IPS-18a (cell line): ENCODE data around the gene RNF213.

ENCODE experiments used
- H3K27ac ChIP-seq: one replicate; pipeline ENCODE4 v1.5.1; 2013; ENCODE audit warnings: low read length
- H3K27me3 ChIP-seq: one replicate; pipeline ENCODE4 v1.6.1; 2013; ENCODE audit warnings: mild to moderate bottlenecking, low read length; ENCODE audit not compliant: control insufficient read depth, insufficient read depth
- H3K36me3 ChIP-seq: one replicate; pipeline ENCODE4 v1.6.1; 2013; ENCODE audit warnings: low read depth, low read length; ENCODE audit not compliant: control insufficient read depth
- H3K4me1 ChIP-seq: one replicate; pipeline ENCODE4 v1.6.1; 2013; ENCODE audit warnings: low read depth, low read length; ENCODE audit not compliant: control insufficient read depth
- H3K4me3 ChIP-seq: one replicate; pipeline ENCODE4 v1.5.1; 2013; ENCODE audit warnings: low read length
- H3K9ac ChIP-seq: one replicate; pipeline ENCODE4 v1.6.1; 2013; ENCODE audit warnings: mild to moderate bottlenecking, low read length, moderate library complexity
- H3K9me3 ChIP-seq: one replicate; pipeline ENCODE4 v1.6.1; 2013; ENCODE audit warnings: low read depth, low read length; ENCODE audit not compliant: control insufficient read depth

The RNF213 gene

DNA sequence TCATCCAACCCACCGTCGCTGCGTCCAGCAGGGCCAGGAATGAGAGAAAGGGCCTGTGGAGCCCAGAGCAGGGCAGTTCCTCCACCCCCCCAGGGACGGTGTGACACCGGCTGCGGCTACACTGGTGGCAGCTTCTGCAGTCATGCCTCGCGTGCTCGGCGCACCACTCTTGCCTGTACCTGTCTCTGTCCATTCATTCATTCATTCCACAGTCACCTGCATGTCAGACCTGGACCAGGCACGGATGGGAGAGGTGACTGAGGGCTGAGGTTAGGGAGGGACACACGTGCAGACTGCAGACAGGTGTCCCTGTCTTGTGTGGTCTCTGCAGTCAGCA is 181.6 kb downstream of the RNF213 start:
- Histone ChIP-seq H3K4me1 (no peaks in the 10 kb centered on the region), H3K9ac (no peak overlapping the region), H3K36me3 (no peaks in the 10 kb centered on the region), H3K4me3 (no peak overlapping the region), H3K27ac (no peak overlapping the region), H3K9me3 (no peaks in the 10 kb centered on the region), H3K27me3 (peaks cover 19% of the 10 kb centered on the region)

DNA sequence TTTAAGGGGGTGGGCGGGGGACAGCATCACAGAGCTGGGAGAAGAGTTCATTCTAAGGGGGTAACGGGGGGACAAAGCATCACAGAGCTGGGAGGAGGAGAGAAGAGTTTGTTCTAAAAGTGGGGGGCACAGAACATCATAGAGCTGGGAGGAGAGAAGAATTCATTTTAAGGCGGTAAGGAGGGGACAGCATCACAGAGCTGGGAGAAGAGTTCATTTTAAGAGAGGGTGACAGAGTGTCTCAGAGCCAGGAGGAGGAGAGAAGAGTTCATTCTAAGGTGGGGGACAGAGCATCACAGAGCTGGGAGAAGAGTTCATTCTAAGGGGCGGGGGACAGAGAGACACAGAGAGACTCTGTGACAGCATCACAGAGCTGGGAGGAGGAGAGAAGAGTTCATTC is 182.1 kb downstream of the RNF213 start:
- Histone ChIP-seq H3K27me3 (peaks cover 22% of the 10 kb centered on the region), H3K9me3 (no peaks in the 10 kb centered on the region), H3K36me3 (no peaks in the 10 kb centered on the region), H3K27ac (no peak overlapping the region), H3K9ac (no peak overlapping the region), H3K4me1 (no peaks in the 10 kb centered on the region), H3K4me3 (no peak overlapping the region)

DNA sequence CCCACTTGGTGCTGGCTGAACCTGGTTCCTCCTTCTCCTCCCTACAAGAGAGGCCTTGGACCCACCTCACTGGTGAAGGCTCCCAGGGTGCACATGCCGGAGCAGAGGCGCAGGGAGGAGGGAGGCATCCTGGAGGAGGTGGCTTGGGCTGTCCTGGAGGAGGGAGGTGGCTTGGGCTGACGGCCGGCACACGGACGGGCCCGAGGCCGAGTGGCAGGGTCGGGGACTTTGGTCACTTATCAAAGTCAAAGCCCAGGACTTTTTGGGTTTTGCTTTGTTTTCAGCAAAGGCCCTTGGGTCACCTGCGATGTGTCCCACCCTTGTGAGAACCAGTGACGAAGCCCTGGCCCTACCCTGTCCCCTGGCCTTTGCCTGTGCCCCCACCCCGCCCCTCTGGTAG is 182.8 kb downstream of the RNF213 start:
- Histone ChIP-seq H3K27me3 (peaks cover 29% of the 10 kb centered on the region), H3K9me3 (no peaks in the 10 kb centered on the region), H3K4me3 (no peak overlapping the region), H3K4me1 (no peaks in the 10 kb centered on the region), H3K27ac (no peak overlapping the region), H3K36me3 (no peaks in the 10 kb centered on the region), H3K9ac (no peak overlapping the region)

- no peak overlapping the region for H3K9ac ChIP-seq
- H3K27me3 ChIP-seq: peaks cover 29% of the 10 kb centered on the region
- H3K4me3 ChIP-seq: peak overlapping the region; percentile 2
- H3K36me3 ChIP-seq: no peaks in the 10 kb centered on the region
- H3K9me3 ChIP-seq: no peaks in the 10 kb centered on the region
- no peak overlapping the region for H3K27ac ChIP-seq
- no peaks in the 10 kb centered on the region for H3K4me1 ChIP-seq
Measured at GRCh38 chr17:80443916-80444643, 183.4 kb downstream of the RNF213 start.

DNA sequence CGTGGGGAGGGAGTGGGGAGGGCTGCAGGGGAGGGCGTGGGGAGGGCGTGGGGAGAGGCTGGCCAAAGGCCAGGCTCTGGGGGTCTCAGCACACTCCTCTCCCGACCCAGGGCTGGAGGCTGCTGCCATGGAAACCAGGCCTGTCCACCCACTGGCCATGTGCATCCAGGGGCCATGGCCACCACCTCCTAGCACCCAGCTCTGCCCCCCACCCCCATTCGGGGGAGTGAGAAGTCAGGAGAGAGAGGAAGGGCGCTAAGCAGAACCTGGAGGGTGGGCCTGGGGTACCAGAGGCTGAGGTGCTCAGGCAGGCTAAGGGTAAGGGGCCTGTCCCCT is 184.0 kb downstream of the RNF213 start:
- no peak overlapping the region for H3K4me3 ChIP-seq
- H3K4me1 ChIP-seq: no peaks in the 10 kb centered on the region
- H3K9ac ChIP-seq: no peak overlapping the region
- H3K36me3 ChIP-seq: no peaks in the 10 kb centered on the region
- H3K9me3 ChIP-seq: no peaks in the 10 kb centered on the region
- peaks cover 29% of the 10 kb centered on the region for H3K27me3 ChIP-seq
- H3K27ac ChIP-seq: no peak overlapping the region

DNA sequence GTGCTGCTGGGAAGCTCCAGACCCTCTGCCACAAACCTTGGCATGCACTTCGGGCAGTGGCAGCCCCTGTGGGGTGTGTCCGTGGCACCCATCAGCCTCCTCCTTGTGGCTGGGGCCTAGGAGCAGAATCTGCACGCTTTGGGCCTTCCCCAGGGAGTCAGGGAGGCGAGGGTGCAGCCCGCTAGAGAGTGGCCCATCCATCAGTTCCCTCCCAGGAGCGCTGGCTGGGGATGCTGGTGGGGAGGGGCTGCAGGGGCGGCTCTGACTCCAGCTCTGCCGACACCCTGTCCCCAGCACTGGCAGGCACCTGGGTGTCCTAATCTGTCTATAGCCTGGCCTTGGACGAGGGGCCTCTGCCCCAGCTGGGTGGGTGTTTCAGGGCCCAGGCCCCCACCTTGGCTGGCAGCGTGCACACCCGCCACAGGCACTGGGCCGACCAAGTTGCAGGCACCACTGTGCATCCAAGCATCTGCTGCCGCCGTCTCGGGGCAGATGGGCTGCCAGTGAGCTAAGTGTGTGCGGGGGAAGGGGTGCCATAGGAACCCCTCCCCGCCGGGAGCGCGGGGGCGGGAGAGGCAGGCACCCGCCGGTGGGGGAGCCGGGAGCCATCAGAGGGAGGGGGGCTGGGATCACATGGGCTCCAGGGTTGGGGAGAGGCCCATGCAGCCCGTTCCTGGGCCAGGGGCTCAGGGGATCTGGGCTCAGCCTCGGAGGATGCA is 184.5 kb downstream of the RNF213 start:
- H3K9ac ChIP-seq: no peak overlapping the region
- H3K27me3 ChIP-seq: peaks cover 29% of the 10 kb centered on the region
- H3K9me3 ChIP-seq: no peaks in the 10 kb centered on the region
- H3K27ac ChIP-seq: no peak overlapping the region
- H3K4me1 ChIP-seq: no peaks in the 10 kb centered on the region
- H3K36me3 ChIP-seq: no peaks in the 10 kb centered on the region
- H3K4me3 ChIP-seq: no peak overlapping the region

DNA sequence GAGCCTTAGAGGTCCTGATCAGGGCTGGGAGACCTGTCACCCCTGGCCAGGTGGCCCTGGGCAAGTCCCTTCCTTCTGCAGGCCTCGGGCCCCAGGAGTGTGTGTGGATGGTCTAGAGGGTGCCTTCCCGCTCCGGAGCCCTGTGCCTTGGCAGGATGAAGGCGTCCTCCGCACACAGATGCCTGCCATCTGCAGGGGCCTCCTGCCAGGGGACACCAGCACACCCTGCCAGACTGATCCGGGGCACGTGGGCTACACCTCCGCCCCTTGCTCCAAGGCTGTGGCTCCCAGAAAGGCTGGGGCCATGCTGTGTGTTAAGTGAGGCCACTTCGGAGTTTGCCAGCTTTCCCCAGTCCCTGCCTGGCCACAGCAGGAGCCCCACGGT is 185.1 kb downstream of the RNF213 start:
- Histone ChIP-seq H3K9me3 (no peaks in the 10 kb centered on the region), H3K27ac (no peak overlapping the region), H3K4me1 (no peaks in the 10 kb centered on the region), H3K27me3 (peaks cover 29% of the 10 kb centered on the region), H3K9ac (no peak overlapping the region), H3K4me3 (no peak overlapping the region), H3K36me3 (no peaks in the 10 kb centered on the region)

- H3K27ac ChIP-seq: no peak overlapping the region
- no peaks in the 10 kb centered on the region for H3K36me3 ChIP-seq
- H3K9ac ChIP-seq: no peak overlapping the region
- H3K4me3 ChIP-seq: no peak overlapping the region
- no peaks in the 10 kb centered on the region for H3K9me3 ChIP-seq
- H3K4me1 ChIP-seq: no peaks in the 10 kb centered on the region
- H3K27me3 ChIP-seq: peaks cover 29% of the 10 kb centered on the region
Measured at GRCh38 chr17:80446645-80447405, 186.2 kb downstream of the RNF213 start.

DNA sequence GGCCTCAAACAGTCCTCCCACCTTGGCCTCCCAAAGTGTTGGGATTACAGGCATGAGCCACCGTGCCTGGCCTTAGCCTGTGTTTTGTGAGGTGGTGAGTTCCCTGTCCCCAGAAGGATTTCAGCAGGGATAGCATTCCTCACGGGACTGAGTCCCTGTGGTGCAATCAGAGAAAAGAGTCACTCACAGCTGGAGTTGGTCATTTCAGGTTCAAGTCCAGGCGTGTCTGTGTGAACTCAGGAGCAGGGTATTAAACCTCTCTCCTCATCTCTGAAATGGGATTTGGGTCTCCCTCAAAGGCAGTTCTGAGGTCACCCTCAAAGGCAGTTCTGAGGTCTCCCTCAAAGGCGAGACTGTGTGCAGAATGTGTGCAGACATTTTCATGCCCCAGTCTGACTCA is 187.1 kb downstream of the RNF213 start:
- no peak overlapping the region for H3K27ac ChIP-seq

More for the DNA sequence above, 187.1 kb downstream of the RNF213 start:
- Histone ChIP-seq H3K9me3 (no peaks in the 10 kb centered on the region), H3K9ac (no peak overlapping the region), H3K4me3 (no peak overlapping the region), H3K4me1 (no peaks in the 10 kb centered on the region), H3K27me3 (peaks cover 20% of the 10 kb centered on the region), H3K36me3 (no peaks in the 10 kb centered on the region)
